Measurements from ENCODE around the gene FGFBP3. TPM values are rescaled to one million over a fixed set of nuclear protein-coding genes. Genes with fewer than 3 reads are reported as not detected.

Gene FGFBP3
- total and polyA plus RNA-seq, 2 donors (not counting 1 experiment from before 2014, with no cell fraction given) = 0.58 to 3.4 TPM

GRCh38 chr10:91879515-91880170, 29.6 kb downstream of the FGFBP3 start:
- H3K79me2 ChIP-seq (ENCODE audit: control insufficient read depth, insufficient read depth, low read length) = no peaks in the 10 kb centered on the region
- no peaks in the 10 kb centered on the region for H4K20me1 ChIP-seq (ENCODE audit: control insufficient read depth, insufficient read depth, low read length, poor library complexity, severe bottlenecking)
- H3K27ac Mint-ChIP-seq = no peak overlapping the region
- H3K4me3 Mint-ChIP-seq = no peak overlapping the region
- no peak for ATAC-seq (ENCODE audit: low read depth)
- WGBS (ENCODE audit: insufficient coverage) = 84% methylated on average over 4 of the region's 7 CpGs
- H3K4me3 ChIP-seq (ENCODE audit: control extremely low read depth in 1 of 5, extremely low read depth in 1 of 5, insufficient read depth in 1 of 5, low read depth in 2 of 5, low read length in 4 of 5) = no peak overlapping the region
- no peak for DNase-seq
- H3K27me3 ChIP-seq (replicated peaks in 1 of 4; ENCODE audit: control extremely low read depth in 1 of 4, control insufficient read depth in 3 of 4, insufficient read depth in 4 of 4, low read length in 3 of 4) = no peaks in the 10 kb centered on the region
- H3K36me3 ChIP-seq (replicated peaks in 1 of 2; ENCODE audit: control extremely low read depth in 1 of 2, control insufficient read depth in 1 of 2, extremely low read depth in 1 of 2, insufficient read depth in 2 of 2, low read length in 1 of 2) = no peaks in the 10 kb centered on the region
- CTCF ChIA-PET = interaction anchor here (2.2 kb wide), 1 partner anchor 29 kb away, joined by 6 read pairs; the partner anchor contains the start of gene FGFBP3
- H3K27me3 Mint-ChIP-seq = peaks cover 4% of the 10 kb centered on the region
- H3K27ac ChIP-seq (ENCODE audit: low read length in 2 of 2) = no peak overlapping the region
- POLR2A ChIA-PET = no interaction called here
- no peaks in the 10 kb centered on the region for H3K4me1 ChIP-seq (ENCODE audit: control insufficient read depth in 2 of 2, insufficient read depth in 2 of 2, low read length in 2 of 2)
- intact Hi-C loops (cut with micrococcal nuclease) = no loop called here
- H3K4me1 Mint-ChIP-seq = no peaks in the 10 kb centered on the region
- H3K9ac ChIP-seq (ENCODE audit: low read length) = no peak overlapping the region
- TF ChIP-seq CTCF (IDR thresholded peaks at IDR 0.05) (no peak), EZH2 (IDR thresholded peaks at IDR 0.05; ENCODE audit: borderline replicate concordance, insufficient read depth, low read depth, low read length, poor library complexity, severe bottlenecking) (no peak)
- H2AFZ ChIP-seq (ENCODE audit: insufficient read depth, low read depth, low read length, poor library complexity, severe bottlenecking) = no peak overlapping the region
- H3K9me3 Mint-ChIP-seq (ENCODE audit: insufficient read depth) = peaks cover 2% of the 10 kb centered on the region
- no peak overlapping the region for H3K4me2 ChIP-seq (replicated peaks; ENCODE audit: low read depth, low read length, poor library complexity, severe bottlenecking)
- H3K9me3 ChIP-seq (ENCODE audit: control extremely low read depth in 1 of 3, control insufficient read depth in 2 of 3, insufficient read depth in 1 of 3, low read length in 2 of 3) = peaks cover 0 to 9% (median 0%) of the 10 kb centered on the region in 3 donors

- intact Hi-C loops (cut with micrococcal nuclease) = no loop called here
- no peaks in the 10 kb centered on the region for H3K27me3 Mint-ChIP-seq
- ATAC-seq (ENCODE audit: low read depth) = no peak
- no peaks in the 10 kb centered on the region for H3K4me1 Mint-ChIP-seq
- no peaks in the 10 kb centered on the region for H3K4me1 ChIP-seq (ENCODE audit: control insufficient read depth in 2 of 2, insufficient read depth in 2 of 2, low read length in 2 of 2)
- ChIA-PET POLR2A (no interaction called here), CTCF (no interaction called here)
- no peaks in the 10 kb centered on the region for H3K36me3 ChIP-seq (replicated peaks in 1 of 2; ENCODE audit: control extremely low read depth in 1 of 2, control insufficient read depth in 1 of 2, extremely low read depth in 1 of 2, insufficient read depth in 2 of 2, low read length in 1 of 2)
- no peak overlapping the region for H3K4me3 ChIP-seq (ENCODE audit: control extremely low read depth in 1 of 5, extremely low read depth in 1 of 5, insufficient read depth in 1 of 5, low read depth in 2 of 5, low read length in 4 of 5)
- H3K79me2 ChIP-seq (ENCODE audit: control insufficient read depth, insufficient read depth, low read length) = no peaks in the 10 kb centered on the region
- H4K20me1 ChIP-seq (ENCODE audit: control insufficient read depth, insufficient read depth, low read length, poor library complexity, severe bottlenecking) = no peaks in the 10 kb centered on the region
- H3K27ac Mint-ChIP-seq = no peak overlapping the region
- WGBS (ENCODE audit: insufficient coverage) = no CpG with 5 or more reads among the region's 1 CpG
- no peak overlapping the region for H3K4me2 ChIP-seq (replicated peaks; ENCODE audit: low read depth, low read length, poor library complexity, severe bottlenecking)
- H3K27ac ChIP-seq (ENCODE audit: low read length in 2 of 2) = no peak overlapping the region
- H3K9me3 Mint-ChIP-seq (ENCODE audit: insufficient read depth) = no peaks in the 10 kb centered on the region
- H3K9me3 ChIP-seq (ENCODE audit: control extremely low read depth in 1 of 3, control insufficient read depth in 2 of 3, insufficient read depth in 1 of 3, low read length in 2 of 3) = no peaks in the 10 kb centered on the region
- H3K4me3 Mint-ChIP-seq = no peak overlapping the region
- no peak overlapping the region for H3K9ac ChIP-seq (ENCODE audit: low read length)
- H2AFZ ChIP-seq (ENCODE audit: insufficient read depth, low read depth, low read length, poor library complexity, severe bottlenecking) = no peak overlapping the region
- TF ChIP-seq EZH2 (IDR thresholded peaks at IDR 0.05; ENCODE audit: borderline replicate concordance, insufficient read depth, low read depth, low read length, poor library complexity, severe bottlenecking) (no peak), CTCF (IDR thresholded peaks at IDR 0.05) (no peak)
- no peak for DNase-seq
- H3K27me3 ChIP-seq (replicated peaks in 1 of 4; ENCODE audit: control extremely low read depth in 1 of 4, control insufficient read depth in 3 of 4, insufficient read depth in 4 of 4, low read length in 3 of 4) = no peaks in the 10 kb centered on the region
Measured at GRCh38 chr10:91875779-91876178, 33.5 kb downstream of the FGFBP3 start.
